Fibroblast of lung (primary cell): ENCODE measurements around the gene ADAM10.

ENCODE experiments used
- EZH2 ChIP-seq: IDR thresholded peaks from 2 replicates; pipeline ENCODE4 v1.5.1; 2012; ENCODE audit warnings: low read length, control low read depth, mild to moderate bottlenecking; ENCODE audit errors: missing control alignments
- TF ChIP-seq, protein P1 (sequence below), 2 donors: IDR thresholded peaks in 1 of 2; conservative IDR thresholded peaks in 1 of 2; 1 replicate in 1 of 2; 2 replicates in 1 of 2; pipeline ENCODE4 v1.5.1; 2011 to 2012; ENCODE audit warnings: low read length in 2 of 2, control low read depth in 1 of 2, inconsistent platforms in 1 of 2, low read depth in 1 of 2, mild to moderate bottlenecking in 1 of 2

DNA sequence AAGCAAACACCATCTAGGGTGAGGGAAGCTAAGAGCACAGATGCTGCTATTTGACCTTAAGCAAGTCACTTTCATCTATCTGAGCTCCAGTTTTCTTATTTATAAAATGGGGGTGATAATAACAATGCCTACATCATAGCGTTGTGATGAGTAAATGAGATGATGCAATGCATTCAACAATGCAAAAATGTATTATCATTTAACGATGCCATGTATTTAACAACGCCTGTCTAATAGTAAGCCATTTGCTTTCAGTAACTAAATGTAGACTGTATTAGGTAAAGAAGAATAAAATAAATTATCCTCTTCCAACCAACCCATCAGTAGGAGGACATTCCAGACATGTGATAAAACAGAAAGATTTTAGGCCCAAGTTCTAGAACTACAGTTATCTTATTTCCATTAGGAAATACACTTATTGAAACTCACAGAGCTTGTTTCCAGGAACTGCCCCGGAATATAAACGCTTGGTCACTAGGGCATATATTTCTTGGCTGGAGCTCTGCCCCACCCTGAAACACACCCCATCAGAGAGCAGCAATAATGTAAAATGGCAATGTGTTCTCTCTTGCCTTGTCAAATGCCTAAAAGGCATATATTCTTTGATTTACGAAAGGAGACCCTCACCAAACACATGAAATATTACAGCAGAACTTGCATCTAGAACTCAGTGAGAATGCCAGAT, 189.5 kb downstream of the ADAM10 start:
- no peak for TF ChIP-seq EZH2
- TF ChIP-seq, protein P1, sequence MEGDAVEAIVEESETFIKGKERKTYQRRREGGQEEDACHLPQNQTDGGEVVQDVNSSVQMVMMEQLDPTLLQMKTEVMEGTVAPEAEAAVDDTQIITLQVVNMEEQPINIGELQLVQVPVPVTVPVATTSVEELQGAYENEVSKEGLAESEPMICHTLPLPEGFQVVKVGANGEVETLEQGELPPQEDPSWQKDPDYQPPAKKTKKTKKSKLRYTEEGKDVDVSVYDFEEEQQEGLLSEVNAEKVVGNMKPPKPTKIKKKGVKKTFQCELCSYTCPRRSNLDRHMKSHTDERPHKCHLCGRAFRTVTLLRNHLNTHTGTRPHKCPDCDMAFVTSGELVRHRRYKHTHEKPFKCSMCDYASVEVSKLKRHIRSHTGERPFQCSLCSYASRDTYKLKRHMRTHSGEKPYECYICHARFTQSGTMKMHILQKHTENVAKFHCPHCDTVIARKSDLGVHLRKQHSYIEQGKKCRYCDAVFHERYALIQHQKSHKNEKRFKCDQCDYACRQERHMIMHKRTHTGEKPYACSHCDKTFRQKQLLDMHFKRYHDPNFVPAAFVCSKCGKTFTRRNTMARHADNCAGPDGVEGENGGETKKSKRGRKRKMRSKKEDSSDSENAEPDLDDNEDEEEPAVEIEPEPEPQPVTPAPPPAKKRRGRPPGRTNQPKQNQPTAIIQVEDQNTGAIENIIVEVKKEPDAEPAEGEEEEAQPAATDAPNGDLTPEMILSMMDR (conservative IDR thresholded peaks at IDR 0.05 in 1 of 2, IDR thresholded peaks at IDR 0.05 in 1 of 2; ENCODE audit: low read depth in 1 of 2, low read length in 2 of 2) = no peak
